Choroid plexus epithelial cell (primary cell): ENCODE data around the gene TSPAN18.

ENCODE experiments used
- DNase-seq: peaks from one replicate; pipeline ENCODE4 v3.0.0-alpha.2; 2010; ENCODE audit warnings: low read depth
- H3K4me3 ChIP-seq: 2 replicates; pipeline ENCODE4 v1.5.1; 2011; ENCODE audit warnings: low read depth, mild to moderate bottlenecking, control low read depth, low read length, moderate library complexity
- CTCF ChIP-seq: conservative IDR thresholded peaks from 2 replicates; pipeline ENCODE4 v1.5.1; 2011; ENCODE audit warnings: low read depth, mild to moderate bottlenecking, control low read depth, inconsistent platforms, low read length, moderate library complexity

TSPAN18 gene

GRCh38 chr11:44709281-44709562 lies 17.5 kb upstream of the TSPAN18 start:
- no peak overlapping the region for H3K4me3 ChIP-seq
- TF ChIP-seq CTCF: no peak
- DNase-seq: no peak

DNA sequence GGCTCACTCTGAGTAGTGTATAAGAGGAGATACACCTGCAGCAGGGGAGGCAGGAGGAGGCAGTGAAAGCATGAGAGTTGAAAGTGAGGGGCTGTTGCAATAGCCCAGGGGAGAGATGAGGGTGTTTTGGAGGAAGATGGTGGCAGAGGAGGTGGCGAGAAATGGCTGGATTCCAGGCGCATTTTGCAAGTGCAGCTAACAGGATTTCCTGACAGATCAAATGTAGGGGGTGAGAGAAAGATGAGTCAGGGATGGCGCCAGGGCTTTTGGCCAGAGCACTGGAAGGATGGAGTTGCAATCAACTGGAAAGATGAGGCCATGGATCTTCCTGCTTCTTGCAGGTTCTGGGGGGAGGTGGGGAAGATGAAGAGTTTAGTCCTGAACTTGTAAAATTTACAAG lies 16.8 kb upstream of the TSPAN18 start:
- no peak for TF ChIP-seq CTCF
- no peak overlapping the region for H3K4me3 ChIP-seq
- no peak for DNase-seq

DNA sequence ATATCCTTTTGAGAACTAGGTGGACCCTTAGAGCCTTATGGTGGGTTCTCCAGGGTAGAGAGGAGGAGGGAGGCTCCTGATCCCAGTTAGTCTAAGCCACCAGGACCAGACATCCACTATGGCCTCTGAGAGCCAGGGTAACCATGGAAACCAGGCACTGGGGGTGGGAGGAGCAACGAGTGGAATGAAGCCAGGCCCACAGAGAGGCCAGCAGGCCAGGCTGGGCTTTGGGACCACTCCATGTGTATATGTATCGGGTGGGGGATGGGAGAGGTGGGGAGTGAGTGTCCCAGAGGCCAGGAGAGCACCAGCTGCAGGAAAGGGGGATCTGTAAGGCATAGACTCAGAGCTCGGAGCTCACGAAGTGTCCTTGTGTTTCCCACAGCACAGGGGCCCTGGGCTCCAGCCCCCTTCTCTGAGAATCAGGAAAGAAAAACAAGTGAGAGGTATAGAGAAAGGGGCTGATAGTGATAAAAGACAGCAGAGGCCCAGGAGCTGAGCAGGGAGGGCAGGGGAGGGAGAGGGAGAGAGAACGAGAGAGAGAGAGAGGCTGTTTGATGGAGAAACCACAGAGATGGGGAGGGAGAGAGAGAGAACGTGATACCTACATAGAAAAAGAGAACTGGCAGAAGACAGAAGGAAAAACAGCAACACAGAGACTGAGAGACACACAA lies 15.5 kb upstream of the TSPAN18 start:
- no peak for TF ChIP-seq CTCF
- H3K4me3 ChIP-seq: no peak overlapping the region
- DNase-seq: no peak

DNA sequence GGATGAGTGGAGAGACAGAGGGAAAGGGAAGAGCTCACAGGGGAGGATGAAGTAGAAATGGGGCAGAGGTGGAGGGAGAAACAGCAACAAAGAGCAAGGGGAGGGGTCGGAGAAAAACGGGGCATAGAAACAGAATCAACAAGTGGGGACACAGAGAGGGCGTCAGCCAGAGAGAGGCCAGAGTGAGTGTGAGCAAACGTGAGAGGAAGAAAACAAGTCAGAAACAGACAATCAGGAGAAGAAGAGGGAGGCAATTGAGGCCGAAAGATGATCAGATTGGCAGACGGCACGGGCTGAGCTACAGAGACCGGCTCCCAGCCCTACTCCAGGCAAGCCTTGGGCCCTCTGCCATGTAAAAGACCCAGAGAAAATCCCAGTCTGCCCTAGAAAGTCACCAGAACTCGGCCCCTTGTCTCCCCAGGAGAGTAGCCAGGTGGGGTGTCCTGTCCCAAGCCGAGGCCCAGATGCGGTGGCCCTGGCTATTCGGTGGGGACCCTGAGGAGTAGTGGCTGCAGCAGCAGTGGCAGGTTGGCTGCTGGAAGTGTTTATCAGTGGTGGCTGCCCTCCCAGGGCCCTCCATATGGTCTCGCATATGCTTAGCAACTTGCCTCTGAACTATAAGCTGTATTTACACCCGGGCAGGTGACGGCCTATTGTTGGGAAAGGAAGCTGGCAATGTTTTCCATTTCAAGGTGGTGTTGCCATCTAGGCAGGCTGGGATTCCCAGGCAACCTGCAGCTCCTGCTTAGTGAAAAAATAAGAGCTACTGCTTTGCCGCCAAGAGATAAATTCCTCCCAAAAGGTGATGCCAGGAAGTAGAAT lies 14.8 kb upstream of the TSPAN18 start:
- TF ChIP-seq CTCF: no peak
- DNase-seq: no peak
- H3K4me3 ChIP-seq: no peak overlapping the region

DNA sequence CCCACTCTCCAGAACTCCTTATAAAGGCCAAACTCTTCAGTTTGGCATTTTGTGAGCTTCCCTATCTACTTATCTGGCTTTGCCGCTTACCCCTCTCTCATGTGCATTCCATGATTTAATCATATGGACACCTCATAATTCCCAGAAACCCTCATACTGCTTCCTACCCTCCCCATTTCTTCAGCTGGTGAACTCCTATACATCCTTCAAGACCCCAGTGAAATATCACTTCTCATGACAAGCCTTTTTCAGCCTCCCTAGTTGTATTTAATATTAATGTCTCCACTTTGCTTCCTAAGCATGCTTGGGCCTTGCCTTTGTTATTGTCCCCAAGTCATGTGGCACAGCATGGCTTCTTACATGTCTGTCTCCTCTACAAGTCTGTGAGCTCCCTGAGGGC lies 13.7 kb upstream of the TSPAN18 start:
- H3K4me3 ChIP-seq: no peak overlapping the region
- DNase-seq: no peak
- TF ChIP-seq CTCF: no peak

DNA sequence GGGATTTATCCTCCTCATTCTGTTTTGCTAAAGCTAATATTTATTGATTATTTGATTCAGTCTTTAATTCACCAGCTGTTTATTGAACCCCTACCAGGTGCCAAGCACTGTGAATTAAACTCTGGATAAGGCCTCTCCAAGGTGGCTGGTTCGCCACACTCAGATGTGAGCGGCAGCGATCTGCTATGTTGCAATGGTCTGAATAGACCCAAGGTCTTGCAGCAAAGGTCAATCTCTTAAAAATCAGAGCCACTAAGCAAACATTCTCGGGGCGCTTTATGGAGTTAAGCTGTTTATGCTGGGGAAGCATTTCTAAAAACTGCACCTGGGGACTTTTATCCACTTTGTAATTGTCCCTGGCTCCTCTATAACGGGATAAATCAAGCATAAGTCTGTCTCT lies 10.5 kb upstream of the TSPAN18 start:
- DNase-seq: no peak
- no peak for TF ChIP-seq CTCF
- no peak overlapping the region for H3K4me3 ChIP-seq

GRCh38 chr11:44718057-44718456 lies 8.7 kb upstream of the TSPAN18 start:
- H3K4me3 ChIP-seq: no peak overlapping the region
- DNase-seq: no peak
- no peak for TF ChIP-seq CTCF
